HG03432 (cell line): ENCODE results near the gene SMC6.

ENCODE experiments used
- ATAC-seq: cut with Tn5 transposase; IDR thresholded peaks from one replicate; pipeline ENCODE4 v1.9.1; 2021; ENCODE audit warnings: mild to moderate bottlenecking, moderate library complexity; ENCODE audit not compliant: unreplicated experiment

Gene SMC6

GRCh38 chr2:17719562-17720371 is 33.8 kb downstream of the SMC6 start:
- ATAC-seq: peak; percentile 77

- ATAC-seq: no peak
Observed at GRCh38 chr2:17718689-17719088, 34.9 kb downstream of the SMC6 start.

- no peak for ATAC-seq
Observed at GRCh38 chr2:17717666-17718065, 35.9 kb downstream of the SMC6 start.

- no peak for ATAC-seq
Observed at GRCh38 chr2:17713291-17713690, 40.3 kb downstream of the SMC6 start.

GRCh38 chr2:17710547-17711248 is 42.9 kb downstream of the SMC6 start:
- no peak for ATAC-seq

GRCh38 chr2:17709897-17710296 is 43.7 kb downstream of the SMC6 start:
- ATAC-seq: no peak

GRCh38 chr2:17708501-17708900 is 45.1 kb downstream of the SMC6 start:
- no peak for ATAC-seq

- no peak for ATAC-seq
Observed at GRCh38 chr2:17706845-17707244, 46.8 kb downstream of the SMC6 start.

- ATAC-seq: no peak
Observed at GRCh38 chr2:17690776-17691175, 62.8 kb downstream of the SMC6 start.

- ATAC-seq: no peak
Observed at GRCh38 chr2:17689010-17689409, 64.6 kb downstream of the SMC6 start.

- ATAC-seq: no peak
Observed at GRCh38 chr2:17688600-17688999, 65.0 kb downstream of the SMC6 start.

- ATAC-seq: no peak
Observed at GRCh38 chr2:17683981-17684380, 69.6 kb downstream of the SMC6 start.

GRCh38 chr2:17682098-17682857 is 71.3 kb downstream of the SMC6 start:
- no peak for ATAC-seq

- ATAC-seq: no peak
Observed at GRCh38 chr2:17680119-17680518, 73.5 kb downstream of the SMC6 start.

GRCh38 chr2:17674817-17675216 is 78.8 kb downstream of the SMC6 start:
- no peak for ATAC-seq

GRCh38 chr2:17672583-17673317 is 80.9 kb downstream of the SMC6 start:
- no peak for ATAC-seq

- ATAC-seq: no peak
Observed at GRCh38 chr2:17667898-17668297, 85.7 kb downstream of the SMC6 start.

GRCh38 chr2:17664534-17664933 is 89.1 kb downstream of the SMC6 start:
- ATAC-seq: no peak

GRCh38 chr2:17662723-17663122 is 90.9 kb downstream of the SMC6 start:
- ATAC-seq: no peak

GRCh38 chr2:17661460-17661859 is 92.2 kb downstream of the SMC6 start:
- ATAC-seq: no peak

GRCh38 chr2:17660219-17660618 is 93.4 kb downstream of the SMC6 start:
- ATAC-seq: no peak
